Mesendoderm (in vitro differentiated cells): Measurements from ENCODE around the gene UAP1L1.
A peak's percentile ranks its signal among the peaks of the same experiment; 100 is the strongest.

Experiments used
- DNase-seq: peaks from one replicate; pipeline ENCODE4 v3.0.0; 2013
- H2AK5ac ChIP-seq: 2 replicates; pipeline ENCODE4 v1.6.1; 2013; ENCODE audit warnings: low read length, inconsistent platforms
- H2BK120ac ChIP-seq: 2 replicates; pipeline ENCODE4 v1.6.1; 2013; ENCODE audit warnings: low read depth, mild to moderate bottlenecking, low read length, moderate library complexity, mixed read lengths
- H2BK15ac ChIP-seq: replicated peaks from 2 replicates; pipeline ENCODE4 v1.6.1; 2013; ENCODE audit warnings: low read depth, mild to moderate bottlenecking, moderate library complexity
- H2BK5ac ChIP-seq: 2 replicates; pipeline ENCODE4 v1.6.1; 2013; ENCODE audit warnings: low read length, inconsistent platforms
- H3K18ac ChIP-seq: 2 replicates; pipeline ENCODE4 v1.6.1; 2013; ENCODE audit warnings: mild to moderate bottlenecking, low read length, mixed read lengths
- H3K23ac ChIP-seq: one replicate; pipeline ENCODE4 v1.6.1; 2013; ENCODE audit warnings: low read length
- H3K27ac ChIP-seq: 2 replicates; pipeline ENCODE4 v1.5.1; 2013; ENCODE audit warnings: low read depth, mild to moderate bottlenecking, inconsistent platforms, low read length, moderate library complexity
- H3K27me3 ChIP-seq: 2 replicates; pipeline ENCODE4 v1.6.1; 2013; ENCODE audit warnings: low read length, control low read depth, mild to moderate bottlenecking, inconsistent platforms; ENCODE audit not compliant: insufficient read depth, poor library complexity
- H3K36me3 ChIP-seq: 2 replicates; pipeline ENCODE4 v1.6.1; 2013; ENCODE audit warnings: low read length, inconsistent platforms; ENCODE audit not compliant: control insufficient read depth, insufficient read depth
- H3K4ac ChIP-seq: one replicate; pipeline ENCODE4 v1.6.1; 2013; ENCODE audit warnings: low read depth, mild to moderate bottlenecking, low read length, moderate library complexity
- H3K4me1 ChIP-seq: 2 replicates; pipeline ENCODE4 v1.6.1; 2013; ENCODE audit warnings: low read depth, low read length, inconsistent platforms; ENCODE audit not compliant: control insufficient read depth
- H3K4me2 ChIP-seq: 2 replicates; pipeline ENCODE4 v1.6.1; 2013; ENCODE audit warnings: low read length
- H3K4me3 ChIP-seq: 2 replicates; pipeline ENCODE4 v1.5.1; 2013; ENCODE audit warnings: mild to moderate bottlenecking, low read length
- H3K56ac ChIP-seq: one replicate; pipeline ENCODE4 v1.6.1; 2013; ENCODE audit warnings: low read length
- H3K79me1 ChIP-seq: 2 replicates; pipeline ENCODE4 v1.6.1; 2013; ENCODE audit warnings: low read length, inconsistent platforms
- H3K79me2 ChIP-seq: 2 replicates; pipeline ENCODE4 v1.6.1; 2013; ENCODE audit warnings: mild to moderate bottlenecking, low read length; ENCODE audit not compliant: control insufficient read depth, insufficient read depth
- H3K9ac ChIP-seq: 2 replicates; pipeline ENCODE4 v1.6.1; 2013; ENCODE audit warnings: low read length, inconsistent platforms
- H4K5ac ChIP-seq: one replicate; pipeline ENCODE4 v1.6.1; 2013; ENCODE audit warnings: low read length
- H4K8ac ChIP-seq: one replicate; pipeline ENCODE4 v1.6.1; 2013; ENCODE audit warnings: low read depth, mild to moderate bottlenecking, control low read depth, low read length, moderate library complexity
- WGBS: extraction: QIAGEN DNeasy Blood & Tissue Kit; methylation state at CpG from one replicate; pipeline ENCODE4 v1.1.7; 2013; ENCODE audit warnings: low lambda C conversion rate, missing lambda C conversion rate; ENCODE audit not compliant: insufficient coverage; ENCODE audit errors: extremely low coverage; 5-methylcytosine and 5-hydroxymethylcytosine counted together

The UAP1L1 gene

GRCh38 chr9:137051145-137051724 lies 26.1 kb upstream of the UAP1L1 start:
- no peak overlapping the region for H3K27ac ChIP-seq

GRCh38 chr9:137052293-137052692 lies 25.0 kb upstream of the UAP1L1 start:
- H3K4me2 ChIP-seq = no peak overlapping the region
- no CpG with 5 or more reads among the region's 8 CpGs for WGBS

More at GRCh38 chr9:137051145-137051724, 26.1 kb upstream of the UAP1L1 start:
- no peak overlapping the region for H2BK15ac ChIP-seq
- no peak overlapping the region for H4K8ac ChIP-seq
- no CpG with 5 or more reads among the region's 17 CpGs for whole genome bisulfite sequencing
- H2AK5ac ChIP-seq = no peak overlapping the region
- no peak overlapping the region for H4K5ac ChIP-seq
- H3K4me2 ChIP-seq = no peak overlapping the region
- H3K23ac ChIP-seq = no peak overlapping the region
- no peak overlapping the region for H3K9ac ChIP-seq
- no peaks in the 10 kb centered on the region for H3K79me1 ChIP-seq
- H3K4me3 ChIP-seq = no peak overlapping the region
- no peaks in the 10 kb centered on the region for H3K36me3 ChIP-seq
- H2BK5ac ChIP-seq = no peak overlapping the region
- H3K79me2 ChIP-seq = no peaks in the 10 kb centered on the region
- DNase-seq = no peak
- no peak overlapping the region for H2BK120ac ChIP-seq
- peaks cover 2% of the 10 kb centered on the region for H3K4me1 ChIP-seq
- H3K4ac ChIP-seq = no peak overlapping the region
- no peak overlapping the region for H3K56ac ChIP-seq
- H3K27me3 ChIP-seq = peaks cover 8% of the 10 kb centered on the region
- H3K18ac ChIP-seq = no peak overlapping the region

GRCh38 chr9:137052998-137053943 lies 24.0 kb upstream of the UAP1L1 start:
- Histone ChIP-seq H2AK5ac (no peak overlapping the region), H3K27ac (no peak overlapping the region), H4K5ac (no peak overlapping the region), H2BK120ac (no peak overlapping the region), H3K4me3 (no peak overlapping the region), H3K4me2 (peak overlapping the region; percentile 48), H3K4me1 (peaks cover 2% of the 10 kb centered on the region), H3K56ac (no peak overlapping the region), H3K79me2 (no peaks in the 10 kb centered on the region), H3K36me3 (no peaks in the 10 kb centered on the region), H3K27me3 (peaks cover 8% of the 10 kb centered on the region), H3K9ac (no peak overlapping the region), H2BK15ac (no peak overlapping the region), H4K8ac (no peak overlapping the region), H3K79me1 (no peaks in the 10 kb centered on the region), H3K4ac (no peak overlapping the region), H3K18ac (no peak overlapping the region), H3K23ac (no peak overlapping the region), H2BK5ac (no peak overlapping the region)
- no peak for DNase-seq
- no CpG with 5 or more reads among the region's 71 CpGs for WGBS

More at GRCh38 chr9:137052293-137052692, 25.0 kb upstream of the UAP1L1 start:
- Histone ChIP-seq H3K18ac (no peak overlapping the region), H3K56ac (no peak overlapping the region), H3K4me1 (peaks cover 2% of the 10 kb centered on the region), H2AK5ac (no peak overlapping the region), H3K4ac (no peak overlapping the region), H3K36me3 (no peaks in the 10 kb centered on the region), H3K23ac (no peak overlapping the region), H3K27ac (no peak overlapping the region), H3K79me1 (no peaks in the 10 kb centered on the region), H4K5ac (no peak overlapping the region), H2BK5ac (no peak overlapping the region), H3K4me3 (no peak overlapping the region), H3K9ac (no peak overlapping the region), H3K79me2 (no peaks in the 10 kb centered on the region), H2BK15ac (no peak overlapping the region), H2BK120ac (no peak overlapping the region), H3K27me3 (peaks cover 8% of the 10 kb centered on the region), H4K8ac (no peak overlapping the region)
- no peak for DNase-seq

- H3K23ac ChIP-seq = no peak within 1 kb of the TSS
- H3K36me3 ChIP-seq = no peaks in the 10 kb centered on the region
- no peak within 1 kb of the TSS for H3K4me3 ChIP-seq
- no peak within 1 kb of the TSS for H4K8ac ChIP-seq
- peaks cover 2% of the 10 kb centered on the region for H3K4me1 ChIP-seq
- H3K4ac ChIP-seq = no peak within 1 kb of the TSS
- H3K56ac ChIP-seq = peak within 1 kb of the TSS; percentile 62
- H3K79me1 ChIP-seq = no peaks in the 10 kb centered on the region
- H2BK5ac ChIP-seq = no peak within 1 kb of the TSS
- no peak within 1 kb of the TSS for H3K18ac ChIP-seq
- H3K4me2 ChIP-seq = peak within 1 kb of the TSS; percentile 48
- H3K9ac ChIP-seq = peak within 1 kb of the TSS; percentile 56
- H2BK15ac ChIP-seq = no peak within 1 kb of the TSS
- DNase-seq = no peak
- peaks cover 8% of the 10 kb centered on the region for H3K27me3 ChIP-seq
- H2BK120ac ChIP-seq = no peak within 1 kb of the TSS
- no peak within 1 kb of the TSS for H2AK5ac ChIP-seq
- WGBS = no CpG with 5 or more reads among the region's 90 CpGs
- H4K5ac ChIP-seq = no peak within 1 kb of the TSS
- no peak within 1 kb of the TSS for H3K27ac ChIP-seq
- H3K79me2 ChIP-seq = no peaks in the 10 kb centered on the region
Measured at GRCh38 chr9:137053944-137054931, 23.1 kb upstream of the UAP1L1 start, which contains the start of gene ENTPD2. TSS of gene ENTPD2 (minus strand) at chr9:137054061. CDS start at chr9:137053997, 64 bp downstream.

- Histone ChIP-seq H3K36me3 (no peaks in the 10 kb centered on the region), H3K4me1 (peaks cover 2% of the 10 kb centered on the region), H2BK5ac (no peak overlapping the region), H3K27ac (no peak overlapping the region), H3K4ac (no peak overlapping the region), H3K56ac (peak overlapping the region; percentile 62), H2AK5ac (no peak overlapping the region), H3K4me3 (no peak overlapping the region), H3K4me2 (no peak overlapping the region), H3K27me3 (peaks cover 8% of the 10 kb centered on the region), H3K18ac (no peak overlapping the region), H3K79me2 (no peaks in the 10 kb centered on the region), H4K8ac (no peak overlapping the region), H3K9ac (no peak overlapping the region), H3K79me1 (no peaks in the 10 kb centered on the region), H2BK15ac (no peak overlapping the region), H2BK120ac (no peak overlapping the region), H3K23ac (no peak overlapping the region), H4K5ac (no peak overlapping the region)
- no CpG with 5 or more reads among the region's 17 CpGs for WGBS
- no peak for DNase-seq
Measured at GRCh38 chr9:137054932-137055384, 22.4 kb upstream of the UAP1L1 start.
